GM23338 (cell line): Measurements from ENCODE around the gene ULK4. TPM values are rescaled to one million over a fixed set of nuclear protein-coding genes. Genes with fewer than 3 reads are reported as not detected.

ENCODE experiments used
- ATAC-seq: fragments of 200-7000 bp; cut with Tn5 transposase; 3 replicates; pipeline ENCODE4 v1.9.1; 2020
- DNase-seq: peaks from one replicate; pipeline ENCODE4 v3.0.0-alpha.2; 2015; ENCODE audit warnings: low spot score
- H2AFZ ChIP-seq: fragments of 200-600 bp; sonication (generic); 2 replicates; pipeline ENCODE4 v1.8.0; 2016; ENCODE audit warnings: antibody characterized with exemption, mild to moderate bottlenecking, moderate library complexity
- H3F3A ChIP-seq: fragments of 200-600 bp; sonication (generic); replicated peaks from 2 replicates; pipeline ENCODE4 v1.8.0; 2017; ENCODE audit warnings: antibody characterized with exemption, mixed run types, low read depth
- H3K27ac ChIP-seq: fragments of 200-600 bp; sonication (generic); 2 replicates; pipeline ENCODE4 v1.6.1; 2016; ENCODE audit warnings: low read depth
- H3K27me3 ChIP-seq: fragments of 200-600 bp; sonication (generic); 2 replicates; pipeline ENCODE4 v1.8.0; 2016; ENCODE audit warnings: mild to moderate bottlenecking, mixed run types, moderate library complexity; ENCODE audit not compliant: insufficient read depth
- H3K36me3 ChIP-seq: fragments of 200-600 bp; sonication (generic); 2 replicates; pipeline ENCODE4 v1.8.0; 2016; ENCODE audit warnings: mild to moderate bottlenecking; ENCODE audit not compliant: insufficient read depth
- H3K4me1 ChIP-seq: fragments of 200-600 bp; sonication (generic); 2 replicates; pipeline ENCODE4 v1.8.0; 2016; ENCODE audit warnings: mild to moderate bottlenecking, moderate library complexity; ENCODE audit not compliant: insufficient read depth
- H3K4me2 ChIP-seq: fragments of 200-600 bp; sonication (generic); 2 replicates; pipeline ENCODE4 v1.7.1; 2017; ENCODE audit warnings: mixed run types
- H3K4me3 ChIP-seq: fragments of 200-600 bp; sonication (generic); 2 replicates; pipeline ENCODE4 v1.6.1; 2016; ENCODE audit warnings: mixed run types
- H3K79me2 ChIP-seq: fragments of 200-600 bp; sonication (generic); replicated peaks from 2 replicates; pipeline ENCODE4 v1.8.0; 2017; ENCODE audit warnings: mild to moderate bottlenecking; ENCODE audit not compliant: insufficient read depth
- H3K9me2 ChIP-seq: fragments of 200-600 bp; sonication (generic); 2 replicates; pipeline ENCODE4 v1.8.0; 2017; ENCODE audit not compliant: insufficient read depth
- H4K20me1 ChIP-seq: fragments of 200-600 bp; sonication (generic); replicated peaks from 2 replicates; pipeline ENCODE4 v1.8.0; 2017; ENCODE audit warnings: mild to moderate bottlenecking; ENCODE audit not compliant: insufficient read depth
- H3K27ac Mint-ChIP-seq: 2 replicates; pipeline ENCODE4 v1.8.0; 2020; ENCODE audit warnings: inconsistent platforms, mild to moderate bottlenecking, moderate library complexity, mixed read lengths
- H3K27me3 Mint-ChIP-seq: 3 replicates; pipeline ENCODE4 v1.8.0; 2022; ENCODE audit warnings: low read depth, mild to moderate bottlenecking, moderate library complexity, mixed read lengths, inconsistent platforms; ENCODE audit not compliant: insufficient read depth, poor library complexity
- H3K36me3 Mint-ChIP-seq: 3 replicates; pipeline ENCODE4 v1.8.0; 2021; ENCODE audit warnings: low read depth, mild to moderate bottlenecking, inconsistent platforms, moderate library complexity, mixed read lengths
- H3K4me1 Mint-ChIP-seq: 3 replicates; pipeline ENCODE4 v1.8.0; 2020; ENCODE audit warnings: mild to moderate bottlenecking, inconsistent platforms, mixed read lengths
- H3K4me3 Mint-ChIP-seq: 3 replicates; pipeline ENCODE4 v1.8.0; 2021; ENCODE audit warnings: moderate library complexity, mild to moderate bottlenecking, inconsistent platforms, mixed read lengths
- H3K9me3 Mint-ChIP-seq: 3 replicates; pipeline ENCODE4 v1.8.0; 2020; ENCODE audit warnings: moderate library complexity, mild to moderate bottlenecking, inconsistent platforms, mixed read lengths
- CTCF ChIP-seq, 2 experiments: fragments of 200-600 bp in 1 of 2; sonication (generic) in 1 of 2; conservative IDR thresholded peaks; 2 replicates each; pipeline versions ENCODE4 v1.5.1 to v1.6.1; 2016 to 2017; ENCODE audit warnings: antibody characterized with exemption in 2 of 2, low read depth in 2 of 2, mild to moderate bottlenecking in 2 of 2, moderate library complexity in 1 of 2
- ETS1 ChIP-seq: IDR thresholded peaks from 2 replicates; pipeline ENCODE4 v1.6.1; 2016; ENCODE audit warnings: antibody characterized with exemption
- EZH2phosphoT487 ChIP-seq: fragments of 200-600 bp; sonication (generic); IDR thresholded peaks from one replicate; pipeline ENCODE4 v1.8.1; 2018; ENCODE audit warnings: antibody characterized with exemption; ENCODE audit not compliant: unreplicated experiment
- NANOG ChIP-seq: IDR thresholded peaks from 2 replicates; pipeline ENCODE4 v1.6.1; 2016; ENCODE audit warnings: antibody characterized with exemption, borderline replicate concordance
- STAT1 ChIP-seq: IDR thresholded peaks from one replicate; pipeline ENCODE4 v1.6.1; 2016; ENCODE audit warnings: antibody characterized with exemption; ENCODE audit not compliant: unreplicated experiment
- ZNF462 ChIP-seq: fragments of 250-450 bp; sonication (Bioruptor Pico); IDR thresholded peaks from 2 replicates; pipeline ENCODE4 v1.5.0; 2020; ENCODE audit warnings: mild to moderate bottlenecking, moderate library complexity
- polyA plus RNA-seq: library from polyadenylated mRNA; unstranded; fragments of >200 nt; fragmentation: Nextera tagmentation; extraction: Ambion mirVana; gene quantifications from 2 replicates; pipeline ENCODE4 v1.2.1, GENCODE V29; 2016
- total RNA-seq: library from RNA; depleted of rRNA; stranded (reverse); fragments of >200 nt; shearing (Covaris generic); gene quantifications from 2 replicates; pipeline ENCODE4 v1.2.3, GENCODE V29; 2014

Gene ULK4
- total and polyA plus RNA-seq, 2 experiments from 2014 or later, result 20.8 to 41.4 TPM

GRCh38 chr3:41477399-41478014 lies 484.4 kb downstream of the ULK4 start (continued):
- TF ChIP-seq ZNF462 (CRISPR knock-in tag), result no peak

- no peak overlapping the region for H3K4me2 ChIP-seq
- Mint-ChIP-seq H3K9me3 (peaks cover 48% of the 10 kb centered on the region), H3K4me3 (no peak overlapping the region), H3K36me3 (peaks cover 40% of the 10 kb centered on the region), H3K4me1 (no peaks in the 10 kb centered on the region), H3K27me3 (no peaks in the 10 kb centered on the region), H3K27ac (no peak overlapping the region)
- no peaks in the 10 kb centered on the region for H3F3A ChIP-seq
- H3K79me2 ChIP-seq, result no peaks in the 10 kb centered on the region
- H3K4me1 ChIP-seq, result no peaks in the 10 kb centered on the region
- no peak overlapping the region for H3K4me3 ChIP-seq
- DNase-seq (no peak), ATAC-seq (no peak)
- no peaks in the 10 kb centered on the region for H3K27me3 ChIP-seq
- H3K27ac ChIP-seq, result no peak overlapping the region
- H2AFZ ChIP-seq, result no peak overlapping the region
- H3K36me3 ChIP-seq, result peaks cover 8% of the 10 kb centered on the region
- H3K9me2 ChIP-seq, result no peaks in the 10 kb centered on the region
- no peaks in the 10 kb centered on the region for H4K20me1 ChIP-seq
- TF ChIP-seq STAT1, result no peak
- TF ChIP-seq ZNF462 (CRISPR knock-in tag), result no peak
- TF ChIP-seq EZH2phosphoT487, result no peak
- TF ChIP-seq CTCF (conservative IDR thresholded peaks at IDR 0.05; ENCODE audit: low read depth in 2 of 2), result no peak
- no peak for TF ChIP-seq NANOG
- TF ChIP-seq ETS1, result no peak
Observed at GRCh38 chr3:41469083-41469482, 492.8 kb downstream of the ULK4 start.
